Neural cell (in vitro differentiated cells): ENCODE data around the gene RGS3. TPM values are rescaled to one million over a fixed set of nuclear protein-coding genes. Genes with fewer than 3 reads are reported as not detected.

ENCODE experiments used
- H2AFZ ChIP-seq: fragments of 200-600, 300-800 bp; sonication (generic), shearing (Covaris generic); 2 replicates; pipeline ENCODE4 v1.6.0; 2014; ENCODE audit warnings: low read depth, mild to moderate bottlenecking, antibody characterized with exemption, low read length, moderate library complexity
- H3F3A ChIP-seq: fragments of 200-600 bp; shearing (Covaris generic); 2 replicates; pipeline ENCODE4 v1.6.1; 2016; ENCODE audit warnings: mild to moderate bottlenecking, moderate library complexity, mixed read lengths, antibody characterized with exemption, low read length; ENCODE audit not compliant: insufficient read depth, poor library complexity, severe bottlenecking
- H3K27ac ChIP-seq: fragments of 200-600, 300-800 bp; sonication (generic), shearing (Covaris generic); 2 replicates; pipeline ENCODE4 v1.5.1; 2014; ENCODE audit warnings: mild to moderate bottlenecking, low read length, moderate library complexity
- H3K27me3 ChIP-seq: fragments of 300-800, 200-600 bp; sonication (generic), shearing (Covaris generic); 2 replicates; pipeline ENCODE4 v1.6.0; 2014; ENCODE audit warnings: mild to moderate bottlenecking, low read depth, low read length, moderate library complexity; ENCODE audit not compliant: insufficient read depth
- H3K36me3 ChIP-seq: fragments of 300-800, 200-600 bp; sonication (generic), shearing (Covaris generic); 2 replicates; pipeline ENCODE4 v1.5.1; 2014; ENCODE audit warnings: mild to moderate bottlenecking, antibody characterized with exemption, low read length, moderate library complexity; ENCODE audit not compliant: insufficient read depth
- H3K4me2 ChIP-seq: fragments of 300-800, 200-600 bp; sonication (generic), shearing (Covaris generic); 2 replicates; pipeline ENCODE4 v1.6.0; 2014; ENCODE audit warnings: mild to moderate bottlenecking, low read length
- H3K4me3 ChIP-seq: fragments of 300-800, 200-600 bp; sonication (generic), shearing (Covaris generic); 2 replicates; pipeline ENCODE4 v1.5.1; 2014; ENCODE audit warnings: mild to moderate bottlenecking, low read length, moderate library complexity
- H3K79me2 ChIP-seq: fragments of 200-600 bp; shearing (Covaris generic); replicated peaks from 2 replicates; pipeline ENCODE4 v1.6.0; 2014; ENCODE audit warnings: mild to moderate bottlenecking, low read length, moderate library complexity; ENCODE audit not compliant: insufficient read depth
- H3K9ac ChIP-seq: fragments of 300-800, 200-600 bp; sonication (generic), shearing (Covaris generic); 2 replicates; pipeline ENCODE4 v1.6.1; 2016; ENCODE audit warnings: mild to moderate bottlenecking, low read length, mixed read lengths
- H3K9me2 ChIP-seq: fragments of 200-600 bp; shearing (Covaris generic); 2 replicates; pipeline ENCODE4 v1.6.1; 2016; ENCODE audit warnings: mild to moderate bottlenecking, low read length, mixed read lengths; ENCODE audit not compliant: insufficient read depth
- H3K9me3 ChIP-seq: fragments of 200-600, 300-800 bp; sonication (generic), shearing (Covaris generic); 2 replicates; pipeline ENCODE4 v1.6.1; 2016; ENCODE audit warnings: mild to moderate bottlenecking, mixed run types, low read length, moderate library complexity, mixed read lengths
- H4K20me1 ChIP-seq: fragments of 200-600 bp; shearing (Covaris generic); 2 replicates; pipeline ENCODE4 v1.6.1; 2016; ENCODE audit warnings: mild to moderate bottlenecking, mixed run types; ENCODE audit not compliant: insufficient read depth
- EP300 ChIP-seq: fragments of 450-650 bp; conservative IDR thresholded peaks from 2 replicates; pipeline ENCODE4 v1.6.1; 2014; ENCODE audit warnings: antibody characterized with exemption, mild to moderate bottlenecking, moderate library complexity; ENCODE audit not compliant: poor library complexity, severe bottlenecking
- EZH2 ChIP-seq: fragments of 200-600, 300-800 bp; shearing (Covaris generic), sonication (generic); IDR thresholded peaks from 2 replicates; pipeline ENCODE4 v1.6.1; 2014; ENCODE audit warnings: antibody characterized with exemption, low read length, borderline replicate concordance, mild to moderate bottlenecking; ENCODE audit not compliant: insufficient read depth, poor library complexity, severe bottlenecking
- MXI1 ChIP-seq: fragments of 450-650 bp; conservative IDR thresholded peaks from 2 replicates; pipeline ENCODE4 v1.6.1; 2014; ENCODE audit warnings: antibody characterized with exemption, mild to moderate bottlenecking; ENCODE audit not compliant: poor library complexity, severe bottlenecking
- POLR2AphosphoS5 ChIP-seq: IDR thresholded peaks from 2 replicates; pipeline ENCODE4 v1.6.1; 2012
- RAD21 ChIP-seq: fragments of 450-650 bp; conservative IDR thresholded peaks from 2 replicates; pipeline ENCODE4 v1.6.1; 2014; ENCODE audit warnings: antibody characterized with exemption, mild to moderate bottlenecking, moderate library complexity
- REST ChIP-seq: IDR thresholded peaks from 2 replicates; pipeline ENCODE4 v1.6.1; 2012; ENCODE audit warnings: borderline replicate concordance
- SMC3 ChIP-seq: fragments of 450-650 bp; conservative IDR thresholded peaks from 2 replicates; pipeline ENCODE4 v1.6.1; 2014; ENCODE audit warnings: antibody characterized with exemption, mild to moderate bottlenecking, moderate library complexity; ENCODE audit not compliant: poor library complexity
- TAF1 ChIP-seq: IDR thresholded peaks from 2 replicates; pipeline ENCODE4 v1.6.1; 2012; ENCODE audit warnings: low read depth
- polyA plus RNA-seq: library from polyadenylated mRNA; depleted of rRNA; stranded (reverse); fragments of >200 nt; gene quantifications from 2 replicates; pipeline ENCODE4 v1.2.3, GENCODE V29; 2014
- TF ChIP-seq, protein P1 (sequence below): fragments of 450-650 bp; IDR thresholded peaks from 2 replicates; pipeline ENCODE4 v1.5.1; 2014; ENCODE audit warnings: antibody characterized with exemption, mild to moderate bottlenecking, moderate library complexity; ENCODE audit not compliant: poor library complexity, severe bottlenecking

Gene RGS3
- polyA plus RNA-seq, 1 donor from 2014 or later, result 25.3 TPM

DNA sequence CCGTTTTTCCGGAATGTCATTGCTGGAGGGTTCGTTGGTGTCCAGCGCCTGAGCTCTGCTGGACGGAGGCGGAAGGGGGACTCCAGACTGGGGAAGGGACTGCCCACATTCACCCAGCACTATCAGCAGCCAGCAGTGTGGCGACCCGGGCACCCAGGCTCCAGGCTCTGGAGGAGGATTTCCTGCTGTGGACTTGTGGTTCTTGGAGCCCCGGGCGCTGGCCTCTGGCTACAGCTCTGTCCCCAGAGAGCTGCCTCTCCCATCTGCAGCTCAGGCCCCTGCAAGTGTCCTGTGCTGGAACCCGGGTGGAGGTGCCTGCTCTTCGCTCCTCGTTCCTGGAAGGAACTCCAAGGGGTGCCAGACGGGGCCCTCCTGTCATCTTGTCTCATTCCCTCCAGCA is 152.6 kb downstream of the RGS3 start:
- Histone ChIP-seq H3K36me3 (no peaks in the 10 kb centered on the region), H3K9ac (no peak overlapping the region), H3F3A (no peaks in the 10 kb centered on the region), H4K20me1 (no peaks in the 10 kb centered on the region), H3K9me3 (no peaks in the 10 kb centered on the region), H3K9me2 (no peaks in the 10 kb centered on the region), H3K4me2 (no peak overlapping the region), H3K79me2 (no peaks in the 10 kb centered on the region), H3K27me3 (no peaks in the 10 kb centered on the region), H3K27ac (no peak overlapping the region), H2AFZ (no peak overlapping the region), H3K4me3 (no peak overlapping the region)
- TF ChIP-seq, protein P1, sequence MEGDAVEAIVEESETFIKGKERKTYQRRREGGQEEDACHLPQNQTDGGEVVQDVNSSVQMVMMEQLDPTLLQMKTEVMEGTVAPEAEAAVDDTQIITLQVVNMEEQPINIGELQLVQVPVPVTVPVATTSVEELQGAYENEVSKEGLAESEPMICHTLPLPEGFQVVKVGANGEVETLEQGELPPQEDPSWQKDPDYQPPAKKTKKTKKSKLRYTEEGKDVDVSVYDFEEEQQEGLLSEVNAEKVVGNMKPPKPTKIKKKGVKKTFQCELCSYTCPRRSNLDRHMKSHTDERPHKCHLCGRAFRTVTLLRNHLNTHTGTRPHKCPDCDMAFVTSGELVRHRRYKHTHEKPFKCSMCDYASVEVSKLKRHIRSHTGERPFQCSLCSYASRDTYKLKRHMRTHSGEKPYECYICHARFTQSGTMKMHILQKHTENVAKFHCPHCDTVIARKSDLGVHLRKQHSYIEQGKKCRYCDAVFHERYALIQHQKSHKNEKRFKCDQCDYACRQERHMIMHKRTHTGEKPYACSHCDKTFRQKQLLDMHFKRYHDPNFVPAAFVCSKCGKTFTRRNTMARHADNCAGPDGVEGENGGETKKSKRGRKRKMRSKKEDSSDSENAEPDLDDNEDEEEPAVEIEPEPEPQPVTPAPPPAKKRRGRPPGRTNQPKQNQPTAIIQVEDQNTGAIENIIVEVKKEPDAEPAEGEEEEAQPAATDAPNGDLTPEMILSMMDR, result no peak
- TF ChIP-seq REST, result no peak

DNA sequence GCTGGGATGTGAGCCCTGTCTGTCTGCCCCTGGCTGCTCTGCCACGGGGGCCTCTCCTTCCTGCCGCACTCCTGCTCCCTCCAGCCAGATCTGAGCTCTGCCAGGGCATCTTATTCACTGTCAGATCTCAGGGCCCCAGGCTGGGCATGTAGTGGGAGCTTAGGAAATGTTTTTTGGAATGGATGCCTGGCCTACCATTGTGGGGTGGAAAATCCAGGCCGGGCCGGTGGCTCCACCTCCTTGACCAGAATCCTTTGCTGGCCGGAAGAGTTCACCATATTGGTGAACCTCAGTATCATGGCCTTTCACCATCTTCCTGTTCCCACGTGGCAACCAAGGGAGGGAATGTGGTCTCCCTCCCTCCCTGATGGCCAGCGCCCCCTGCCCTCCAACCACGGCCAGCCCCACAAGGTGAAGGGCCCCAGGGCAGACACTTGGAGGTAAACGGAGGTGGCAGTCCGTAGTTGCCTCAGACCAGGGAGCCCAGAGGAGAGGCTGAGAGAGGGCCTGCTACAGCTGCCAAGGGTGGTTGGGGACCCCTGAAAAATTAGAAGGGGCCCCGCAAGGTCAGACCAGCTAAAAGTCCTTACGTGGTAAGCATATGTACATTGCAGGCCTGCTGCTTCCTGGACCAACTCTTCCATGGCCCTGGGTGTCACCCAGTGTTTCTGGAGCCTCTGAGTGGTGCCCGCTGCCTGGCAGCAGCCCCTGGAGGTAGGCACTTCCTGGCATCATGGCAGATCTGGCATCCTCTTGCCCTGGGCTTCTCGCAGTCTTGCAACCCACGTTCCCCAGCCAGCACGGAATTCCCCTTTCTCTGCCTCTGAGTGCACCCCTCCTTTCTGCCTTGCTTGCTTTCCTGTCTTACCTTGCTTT is 153.3 kb downstream of the RGS3 start:
- H3K9me2 ChIP-seq, result no peaks in the 10 kb centered on the region
- no peaks in the 10 kb centered on the region for H3K36me3 ChIP-seq
- no peaks in the 10 kb centered on the region for H3K9me3 ChIP-seq
- H4K20me1 ChIP-seq, result no peaks in the 10 kb centered on the region
- H3K27ac ChIP-seq, result no peak overlapping the region
- H3K79me2 ChIP-seq, result no peaks in the 10 kb centered on the region
- H3K27me3 ChIP-seq, result no peaks in the 10 kb centered on the region
- H3F3A ChIP-seq, result no peaks in the 10 kb centered on the region
- no peak overlapping the region for H3K9ac ChIP-seq
- TF ChIP-seq SMC3 (no peak), EZH2 (no peak), POLR2AphosphoS5 (no peak), TAF1 (no peak), EP300 (no peak), RAD21 (no peak), REST (no peak), MXI1 (no peak)
- TF ChIP-seq, protein P1, result no peak
- H3K4me2 ChIP-seq, result no peak overlapping the region
- H2AFZ ChIP-seq, result no peak overlapping the region
- no peak overlapping the region for H3K4me3 ChIP-seq
